Islet of Langerhans (tissue), 1 donor: Measurements from ENCODE around the gene CARD19.
"Not testable (repeated sequence)": the region's sequence is repeated elsewhere in the genome, so short reads cannot be mapped to it uniquely, and the experiment has no call there.

Source experiments
- FAIRE-seq: peaks from one replicate; lab custom pipeline; 2011; peaks lifted over from hg19 to GRCh38; lab: Jason Lieb, UNC

The CARD19 gene

GRCh38 chr9:93088656-93089015 is 7.4 kb upstream of the CARD19 start:
- FAIRE-seq, result no peak

- no peak for FAIRE-seq
These were observed 7.0 kb upstream of the CARD19 start for GRCh38 chr9:93089024-93089423.

- no peak for FAIRE-seq
These were observed 6.5 kb upstream of the CARD19 start for GRCh38 chr9:93089481-93089991.

GRCh38 chr9:93090091-93090655 is 5.8 kb upstream of the CARD19 start:
- FAIRE-seq, result no peak

- no peak for FAIRE-seq
These were observed 5.0 kb upstream of the CARD19 start for GRCh38 chr9:93091056-93091452.

- FAIRE-seq, result no peak
These were observed 4.5 kb upstream of the CARD19 start for GRCh38 chr9:93091453-93092081.

- FAIRE-seq, result no peak
These were observed 3.6 kb upstream of the CARD19 start for GRCh38 chr9:93092251-93092991.

GRCh38 chr9:93093127-93093876 is 2.7 kb upstream of the CARD19 start:
- no peak for FAIRE-seq

- FAIRE-seq, result no peak
These were observed 1.9 kb upstream of the CARD19 start for GRCh38 chr9:93093877-93094657.

GRCh38 chr9:93094658-93095204 is 1.3 kb upstream of the CARD19 start:
- no peak for FAIRE-seq

- FAIRE-seq, result no peak
These were observed 549 bp upstream of the CARD19 start for GRCh38 chr9:93095205-93096130.

GRCh38 chr9:93096811-93097382 is 880 bp downstream of the CARD19 start:
- no peak for FAIRE-seq

- FAIRE-seq, result no peak
These were observed 1.6 kb downstream of the CARD19 start for GRCh38 chr9:93097511-93098201.

- no peak for FAIRE-seq
These were observed 2.4 kb downstream of the CARD19 start for GRCh38 chr9:93098236-93098946.

- no peak for FAIRE-seq
These were observed 3.7 kb downstream of the CARD19 start for GRCh38 chr9:93099551-93100275.

GRCh38 chr9:93100276-93100636 is 4.2 kb downstream of the CARD19 start:
- FAIRE-seq, result no peak

GRCh38 chr9:93101086-93101485 is 5.1 kb downstream of the CARD19 start:
- FAIRE-seq, result not testable (repeated sequence)

- FAIRE-seq, result no peak
These were observed 9.6 kb downstream of the CARD19 start for GRCh38 chr9:93105620-93106019.
